Measurements from ENCODE around the gene C19orf44.

DNA sequence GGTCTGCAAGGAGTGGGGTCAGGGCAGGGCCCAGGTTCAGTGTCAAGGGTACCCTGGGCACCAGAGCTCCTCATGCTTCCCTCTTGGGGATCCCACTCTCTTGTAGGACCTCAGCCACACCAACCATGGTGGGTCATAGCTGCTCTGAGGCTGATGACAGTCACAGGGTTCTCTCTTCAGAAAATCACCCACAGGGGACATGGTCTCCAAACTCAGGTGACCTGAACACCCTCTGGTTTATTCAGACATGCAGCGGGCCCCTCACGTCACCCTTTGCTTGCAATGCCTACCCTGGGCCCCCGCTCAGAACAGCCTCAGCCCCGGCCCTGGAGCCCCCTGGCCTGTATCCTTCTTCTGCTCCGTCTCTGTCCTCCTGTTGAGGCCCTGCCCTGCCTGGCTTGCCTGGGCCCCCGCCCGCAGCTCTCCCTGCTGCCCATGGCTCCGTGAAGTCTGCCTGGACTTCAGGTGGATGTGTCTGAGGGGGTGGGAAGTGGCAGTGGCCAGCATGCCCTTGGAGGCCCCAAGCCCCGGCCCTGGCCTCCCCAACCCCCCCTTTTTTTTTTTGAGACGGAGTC is 25.6 kb downstream of the C19orf44 start:
- TF ChIP-seq, protein P1, sequence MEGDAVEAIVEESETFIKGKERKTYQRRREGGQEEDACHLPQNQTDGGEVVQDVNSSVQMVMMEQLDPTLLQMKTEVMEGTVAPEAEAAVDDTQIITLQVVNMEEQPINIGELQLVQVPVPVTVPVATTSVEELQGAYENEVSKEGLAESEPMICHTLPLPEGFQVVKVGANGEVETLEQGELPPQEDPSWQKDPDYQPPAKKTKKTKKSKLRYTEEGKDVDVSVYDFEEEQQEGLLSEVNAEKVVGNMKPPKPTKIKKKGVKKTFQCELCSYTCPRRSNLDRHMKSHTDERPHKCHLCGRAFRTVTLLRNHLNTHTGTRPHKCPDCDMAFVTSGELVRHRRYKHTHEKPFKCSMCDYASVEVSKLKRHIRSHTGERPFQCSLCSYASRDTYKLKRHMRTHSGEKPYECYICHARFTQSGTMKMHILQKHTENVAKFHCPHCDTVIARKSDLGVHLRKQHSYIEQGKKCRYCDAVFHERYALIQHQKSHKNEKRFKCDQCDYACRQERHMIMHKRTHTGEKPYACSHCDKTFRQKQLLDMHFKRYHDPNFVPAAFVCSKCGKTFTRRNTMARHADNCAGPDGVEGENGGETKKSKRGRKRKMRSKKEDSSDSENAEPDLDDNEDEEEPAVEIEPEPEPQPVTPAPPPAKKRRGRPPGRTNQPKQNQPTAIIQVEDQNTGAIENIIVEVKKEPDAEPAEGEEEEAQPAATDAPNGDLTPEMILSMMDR (IDR thresholded peaks at IDR 0.05) = no peak
- no peak for TF ChIP-seq POLR2A (IDR thresholded peaks at IDR 0.05)

Measured in thyroid gland (tissue), 4 donors.